Measurements from ENCODE around the gene DNAJC6. TPM values are rescaled to one million over a fixed set of nuclear protein-coding genes. Genes with fewer than 3 reads are reported as not detected.
"Not testable (repeated sequence)": the region's sequence is repeated elsewhere in the genome, so short reads cannot be mapped to it uniquely, and the experiment has no call there.

Gene DNAJC6
- total RNA-seq, 1 experiment from 2014 or later, result 11.1 TPM

DNA sequence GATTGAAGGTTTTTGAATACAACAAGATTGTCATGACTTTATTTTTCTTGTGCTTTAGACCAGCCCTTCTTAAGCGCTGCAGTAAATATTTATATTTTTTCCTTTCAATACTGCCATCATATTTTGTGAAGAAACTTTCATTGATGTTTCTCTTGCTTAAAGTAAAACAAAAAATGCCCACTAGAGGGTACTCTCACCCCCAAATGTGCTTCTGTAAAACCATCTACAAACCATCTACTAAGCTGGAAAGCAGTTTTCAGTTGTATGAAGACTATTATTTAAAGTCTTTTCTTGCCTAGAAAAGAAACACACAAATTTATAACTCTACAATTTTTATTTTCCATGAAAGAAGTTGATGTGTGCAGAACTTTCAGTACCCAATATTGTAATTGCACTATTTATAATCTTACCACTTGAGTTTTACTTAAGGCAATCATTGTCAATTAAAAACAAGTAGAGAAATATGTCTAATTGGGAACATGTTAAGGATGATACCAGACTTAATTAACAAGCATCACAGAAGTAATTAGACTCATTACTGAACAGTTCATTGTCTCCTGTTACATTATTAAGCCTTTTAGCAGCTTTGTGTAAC, 121.9 kb downstream of the DNAJC6 start:
- peak; percentile 14 for DNase-seq (ENCODE audit: low read depth)

DNA sequence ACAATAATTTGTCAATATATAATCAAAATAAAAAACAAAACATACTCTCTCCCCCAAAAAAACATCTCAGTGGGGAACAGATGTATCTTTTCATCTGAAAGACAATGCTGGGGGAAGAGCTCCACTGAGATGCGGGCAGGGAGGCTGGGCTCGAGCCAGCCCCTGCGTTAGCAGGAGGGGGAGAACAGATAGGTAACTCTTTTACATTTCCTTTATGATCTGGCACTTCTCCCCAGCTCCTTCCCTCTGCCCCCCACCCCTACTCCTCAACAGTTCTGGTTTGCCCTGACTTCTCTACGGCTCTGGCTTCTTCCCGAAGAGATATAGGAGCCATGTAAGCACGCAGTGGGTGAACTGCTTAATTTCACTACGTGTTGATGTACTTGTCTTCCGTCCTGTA, 123.6 kb downstream of the DNAJC6 start:
- DNase-seq (ENCODE audit: low read depth), result no peak

DNA sequence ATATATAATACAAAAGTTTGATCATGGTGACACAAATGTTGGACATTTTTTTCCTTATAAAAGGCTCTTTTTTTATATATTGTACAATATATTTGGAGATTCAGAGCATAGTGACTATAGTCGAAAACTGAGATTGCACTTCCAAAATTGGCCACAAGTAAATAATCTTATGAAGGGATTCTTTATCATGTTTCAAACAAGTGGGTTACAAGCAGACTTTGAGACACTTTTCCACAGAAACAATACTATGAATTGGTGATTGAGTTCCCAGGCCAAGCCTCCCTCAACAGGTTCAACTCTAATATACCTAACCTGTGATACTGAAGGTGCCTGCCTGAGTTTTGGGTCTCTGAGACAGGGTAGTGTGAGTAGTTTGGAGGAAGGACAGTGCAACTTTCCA, 124.9 kb downstream of the DNAJC6 start:
- DNase-seq (ENCODE audit: low read depth), result no peak

DNA sequence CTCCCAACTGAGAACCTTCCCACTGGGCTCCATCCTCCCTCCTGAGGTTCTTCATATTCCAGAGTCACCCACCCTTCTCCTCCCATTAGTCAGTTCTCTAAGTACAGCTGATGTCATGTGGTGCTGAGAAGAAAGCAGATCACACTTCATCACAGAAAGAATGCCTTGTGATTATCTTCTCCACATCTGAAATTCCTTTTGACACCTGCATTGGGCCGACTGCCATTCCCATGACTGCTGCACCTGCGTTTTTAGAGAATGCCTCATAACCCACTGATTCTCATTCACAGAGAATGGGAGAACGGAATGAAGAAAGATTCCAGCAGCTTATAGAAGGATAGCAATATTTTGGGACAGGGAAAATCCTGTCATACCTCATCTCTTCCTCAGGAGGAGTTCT, 125.4 kb downstream of the DNAJC6 start:
- DNase-seq (ENCODE audit: low read depth), result no peak

DNA sequence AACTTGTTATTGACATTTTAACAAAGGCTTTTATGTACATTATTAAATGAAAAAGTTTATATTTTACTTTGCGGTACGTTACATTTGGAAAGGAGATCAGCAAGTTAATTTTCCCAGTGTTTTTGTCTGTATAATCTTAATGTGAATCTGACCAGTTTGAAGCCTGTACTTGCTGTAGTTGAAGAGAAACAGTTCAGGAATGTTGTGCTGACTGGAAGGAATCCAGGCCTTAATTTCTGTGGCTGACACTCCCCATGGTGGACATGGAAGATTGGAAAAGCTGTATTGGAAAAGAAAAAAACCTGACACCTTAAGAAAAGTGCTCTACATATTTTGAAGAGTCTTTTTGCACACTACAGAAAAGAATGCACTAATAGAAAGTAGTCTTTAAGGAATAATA, 126.6 kb downstream of the DNAJC6 start:
- DNase-seq (ENCODE audit: low read depth), result no peak

DNA sequence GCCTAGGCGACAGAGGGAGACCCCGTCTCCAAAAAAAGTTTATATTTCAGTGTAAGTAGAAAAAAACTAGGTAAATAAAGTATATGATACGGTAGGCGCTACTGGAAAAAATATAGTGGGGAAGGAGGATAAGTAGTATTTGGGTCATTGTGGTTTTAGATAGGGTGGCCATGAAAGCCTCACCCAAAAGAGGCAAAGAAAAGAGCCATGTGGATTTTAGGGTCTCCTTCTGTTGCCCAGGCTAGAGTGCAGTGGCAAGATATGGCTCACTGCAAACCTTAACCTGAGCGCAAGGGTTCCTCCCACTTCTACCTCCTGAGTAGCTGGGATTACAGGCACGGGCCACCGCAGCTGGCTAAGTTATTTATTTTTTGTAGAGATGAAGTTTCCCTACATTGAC, 128.3 kb downstream of the DNAJC6 start:
- no peak for DNase-seq (ENCODE audit: low read depth)

DNA sequence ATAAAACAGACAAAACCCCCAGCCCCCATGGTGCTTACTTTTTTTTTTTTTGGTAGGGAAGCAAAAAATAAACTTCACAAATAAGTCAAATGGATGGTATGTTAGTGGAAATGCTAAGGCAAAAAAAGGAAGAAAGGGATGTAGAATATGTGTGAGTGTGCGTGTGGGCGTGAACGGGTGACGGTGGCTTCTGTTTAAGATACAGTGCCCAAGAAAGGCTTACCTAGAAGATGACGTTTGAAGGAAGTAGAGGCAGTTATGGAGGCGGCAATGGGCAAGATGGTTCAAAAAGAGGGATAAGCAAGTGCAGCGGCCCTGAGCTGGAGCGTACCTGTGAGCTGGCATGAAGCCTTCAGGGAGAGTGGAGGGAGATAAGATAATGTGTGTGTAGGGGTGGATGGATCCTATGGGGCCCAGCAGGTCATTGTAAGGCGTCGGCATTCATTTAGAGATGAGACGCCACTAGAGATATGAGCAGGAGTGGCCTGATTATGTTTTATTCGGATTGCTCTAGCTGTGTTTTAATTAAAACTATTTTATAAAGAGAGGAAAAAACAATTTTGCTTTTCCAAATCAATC, 131.1 kb downstream of the DNAJC6 start:
- DNase-seq (ENCODE audit: low read depth), result no peak

DNA sequence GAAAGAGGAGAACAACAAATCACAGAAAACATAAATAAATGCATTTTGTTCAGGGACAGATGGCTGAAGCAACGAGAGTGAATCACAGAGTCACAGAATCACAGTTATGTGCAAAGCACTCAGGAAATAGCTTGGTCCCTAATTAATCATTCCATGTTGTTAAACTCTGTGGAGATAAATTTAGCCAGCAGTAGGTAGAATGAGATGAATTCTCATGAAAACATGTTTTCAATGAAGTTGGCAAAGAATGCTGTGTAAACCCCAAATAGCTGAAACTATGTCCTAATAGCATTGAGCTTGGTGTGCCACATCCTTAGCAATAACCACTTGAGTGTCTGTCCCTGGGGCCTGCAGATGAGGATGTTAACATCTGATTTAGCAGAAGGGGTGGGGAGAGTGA, 131.6 kb downstream of the DNAJC6 start:
- no peak for DNase-seq (ENCODE audit: low read depth)

DNA sequence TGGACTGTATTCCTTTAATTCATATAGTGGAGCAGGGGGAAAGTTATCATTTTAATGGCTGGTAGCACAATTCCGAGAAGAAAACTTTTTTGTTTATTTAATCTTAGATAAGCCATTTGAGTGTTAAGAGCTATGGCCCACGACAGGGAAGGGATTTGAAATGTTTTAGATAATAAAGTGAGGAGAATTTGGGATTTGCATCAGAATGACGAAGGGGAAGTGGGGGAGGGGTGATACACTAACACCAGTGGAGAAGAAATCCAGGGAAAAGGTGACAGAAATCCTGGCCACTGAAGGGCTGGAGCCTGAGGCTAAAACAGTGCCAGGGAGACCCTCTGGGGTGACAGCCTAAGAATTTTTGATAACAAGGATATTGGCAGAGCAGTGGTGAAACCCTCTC, 132.1 kb downstream of the DNAJC6 start:
- no peak for DNase-seq (ENCODE audit: low read depth)

DNA sequence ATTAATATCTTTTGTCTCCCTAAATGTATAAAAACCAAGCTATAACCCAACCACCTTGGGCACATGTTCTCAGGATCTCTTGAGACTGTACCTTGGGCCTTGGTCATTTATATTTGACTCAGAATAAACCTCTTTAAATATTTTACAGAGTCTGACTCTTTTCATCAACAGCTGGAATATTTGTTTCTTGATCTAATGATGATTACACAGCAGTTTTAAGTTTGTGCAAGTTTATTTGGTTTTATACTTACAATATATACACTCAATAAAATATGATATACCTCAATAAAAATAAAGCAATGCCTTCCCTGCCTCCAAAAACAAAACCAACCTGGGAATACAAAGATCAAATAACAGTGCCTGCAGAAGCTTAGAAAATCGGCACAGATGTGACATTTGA, 133.1 kb downstream of the DNAJC6 start:
- DNase-seq (ENCODE audit: low read depth), result no peak

DNA sequence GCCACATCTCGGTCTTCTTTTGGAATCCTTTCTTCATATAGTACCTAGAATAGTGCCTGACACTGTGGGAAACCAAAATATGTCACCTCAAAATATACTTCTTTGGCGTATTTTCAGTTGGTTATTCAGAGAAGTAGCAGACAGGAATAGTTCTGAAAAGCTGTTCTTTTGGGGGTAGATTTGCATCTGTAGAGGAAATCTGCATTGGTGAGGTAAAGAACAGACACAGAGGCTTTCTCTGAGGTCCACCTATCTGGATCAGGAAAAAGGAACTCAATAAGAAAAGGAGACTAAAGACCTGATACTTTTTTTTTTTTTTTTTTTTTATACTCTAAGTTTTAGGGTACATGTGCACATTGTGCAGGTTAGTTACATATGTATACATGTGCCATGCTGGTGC, 134.3 kb downstream of the DNAJC6 start:
- DNase-seq (ENCODE audit: low read depth), result no peak

DNA sequence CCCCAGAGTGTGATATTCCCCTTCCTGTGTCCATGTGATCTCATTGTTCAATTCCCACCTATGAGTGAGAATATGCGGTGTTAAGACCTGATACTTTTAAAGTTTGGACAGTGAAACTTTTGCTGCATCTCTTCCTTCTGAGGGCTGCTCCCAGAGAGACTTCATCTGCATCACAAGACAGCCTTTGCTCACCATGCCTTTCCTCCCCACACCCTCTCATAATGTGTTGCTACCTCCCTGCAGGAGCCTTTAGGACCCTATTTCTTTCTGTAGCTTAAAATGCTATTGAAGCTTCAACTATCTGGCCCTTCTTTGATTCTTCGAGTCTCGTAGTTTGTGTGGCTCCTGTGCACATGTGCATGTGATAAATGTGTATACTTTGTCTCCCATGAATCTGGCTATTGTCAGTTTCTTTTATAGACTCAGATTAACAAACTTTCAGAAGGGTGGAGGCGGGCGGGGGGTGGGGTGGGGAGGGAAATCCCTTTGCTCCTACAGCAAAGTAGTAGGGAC, 134.8 kb downstream of the DNAJC6 start:
- no peak for DNase-seq (ENCODE audit: low read depth)

DNA sequence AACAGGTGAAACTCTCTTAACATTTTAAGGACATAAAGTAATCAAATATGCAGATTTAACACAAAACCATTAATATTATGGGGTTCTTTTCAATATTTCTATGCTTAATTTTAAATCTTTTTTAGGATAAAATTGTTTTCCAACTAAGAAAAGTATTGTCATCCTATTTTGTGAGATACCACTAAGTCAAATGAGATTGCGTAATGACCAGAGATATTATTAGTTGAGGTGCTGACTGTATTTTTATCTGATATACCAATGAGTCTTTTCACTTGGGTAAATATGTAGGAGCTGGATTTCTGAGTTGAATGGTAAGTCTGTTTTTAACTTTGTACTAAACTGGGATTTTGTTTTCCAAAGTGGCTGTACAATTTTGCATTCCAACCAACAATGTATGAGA, 136.5 kb downstream of the DNAJC6 start:
- DNase-seq (ENCODE audit: low read depth), result no peak

DNA sequence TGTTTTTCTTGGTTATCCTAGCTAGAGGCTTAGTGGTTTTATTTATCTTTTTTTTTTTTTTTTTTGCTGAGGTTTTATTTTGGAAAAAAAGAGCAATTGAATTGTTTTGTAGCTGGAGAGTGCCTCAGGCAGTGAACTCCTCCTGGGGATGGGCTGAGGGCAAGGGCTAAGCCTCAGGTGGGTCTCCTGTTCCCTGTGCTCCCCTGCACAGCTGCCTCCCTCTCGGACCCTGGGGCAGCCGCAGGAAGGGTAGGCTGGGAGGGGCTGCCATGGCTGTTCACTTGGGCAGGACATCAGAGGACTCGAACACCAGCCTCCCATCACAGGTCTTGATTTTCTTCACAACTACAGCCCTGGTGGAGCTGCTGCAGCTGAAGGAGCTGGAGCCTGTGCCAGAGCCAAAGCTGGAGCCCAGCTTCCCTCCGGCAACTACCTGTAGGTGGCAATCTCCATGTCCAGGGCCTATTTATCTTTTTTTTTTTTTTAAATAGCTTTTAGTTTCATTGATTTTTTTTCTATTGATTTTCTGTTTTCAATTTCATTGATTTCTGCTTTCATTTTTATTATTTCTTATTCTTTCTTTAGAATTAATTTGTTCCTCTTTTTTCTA, 140.0 kb downstream of the DNAJC6 start:
- DNase-seq (ENCODE audit: low read depth), result no peak

DNA sequence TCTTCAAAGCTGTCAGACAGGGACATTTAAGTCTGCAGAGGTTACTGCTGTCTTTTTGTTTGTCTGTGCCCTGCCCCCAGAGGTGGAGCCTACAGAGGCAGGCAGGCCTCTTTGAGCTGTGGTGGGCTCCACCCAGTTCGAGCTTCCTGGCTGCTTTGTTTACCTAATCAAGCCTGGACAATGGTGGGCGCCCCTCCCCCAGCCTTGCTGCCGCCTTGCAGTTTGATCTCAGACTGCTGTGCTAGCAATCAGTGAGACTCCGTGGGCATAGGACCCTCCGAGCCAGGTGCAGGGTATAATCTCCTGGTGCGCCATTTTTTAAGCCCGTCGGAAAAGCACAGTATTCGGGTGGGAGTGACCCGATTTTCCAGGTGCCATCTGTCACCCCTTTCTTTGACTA, 146.3 kb downstream of the DNAJC6 start:
- not testable (repeated sequence) for DNase-seq (ENCODE audit: low read depth)

DNA sequence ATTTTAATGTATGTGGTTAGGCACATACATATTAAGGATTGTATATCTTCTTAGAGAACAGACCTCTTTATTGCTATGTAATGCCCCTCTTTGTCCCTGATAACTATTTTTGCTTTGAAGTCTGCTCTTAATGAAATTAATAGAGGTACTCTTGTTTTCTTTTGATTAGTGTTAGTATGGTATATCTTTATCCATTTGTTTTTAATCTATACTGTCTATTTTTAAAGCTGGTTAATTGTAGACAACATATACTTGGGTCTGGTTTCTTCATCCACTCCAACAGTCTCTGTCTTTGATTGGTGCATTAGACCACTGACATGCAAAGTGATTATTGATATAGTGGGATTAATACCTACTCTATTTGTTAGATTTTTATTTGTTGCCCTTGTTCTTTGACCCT, 147.1 kb downstream of the DNAJC6 start:
- no peak for DNase-seq (ENCODE audit: low read depth)

DNA sequence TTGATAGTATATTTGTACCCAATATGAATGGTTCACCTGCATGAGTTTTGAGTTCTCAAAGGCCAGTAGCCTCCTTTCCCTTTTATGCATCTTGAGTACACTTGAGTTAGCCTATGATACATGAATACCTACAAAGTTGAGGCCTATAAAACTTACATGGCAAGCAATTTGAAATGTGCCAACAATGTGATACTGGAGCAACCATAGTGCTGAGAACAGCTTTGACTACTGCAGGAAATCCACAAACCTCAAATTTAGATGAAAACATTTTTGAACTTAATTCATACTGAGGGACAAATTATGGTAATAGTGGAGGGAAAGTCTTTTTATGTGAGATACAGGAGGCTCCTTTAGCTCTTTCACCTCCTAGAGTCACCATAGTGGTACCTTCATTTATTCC, 148.5 kb downstream of the DNAJC6 start:
- no peak for DNase-seq (ENCODE audit: low read depth)

DNA sequence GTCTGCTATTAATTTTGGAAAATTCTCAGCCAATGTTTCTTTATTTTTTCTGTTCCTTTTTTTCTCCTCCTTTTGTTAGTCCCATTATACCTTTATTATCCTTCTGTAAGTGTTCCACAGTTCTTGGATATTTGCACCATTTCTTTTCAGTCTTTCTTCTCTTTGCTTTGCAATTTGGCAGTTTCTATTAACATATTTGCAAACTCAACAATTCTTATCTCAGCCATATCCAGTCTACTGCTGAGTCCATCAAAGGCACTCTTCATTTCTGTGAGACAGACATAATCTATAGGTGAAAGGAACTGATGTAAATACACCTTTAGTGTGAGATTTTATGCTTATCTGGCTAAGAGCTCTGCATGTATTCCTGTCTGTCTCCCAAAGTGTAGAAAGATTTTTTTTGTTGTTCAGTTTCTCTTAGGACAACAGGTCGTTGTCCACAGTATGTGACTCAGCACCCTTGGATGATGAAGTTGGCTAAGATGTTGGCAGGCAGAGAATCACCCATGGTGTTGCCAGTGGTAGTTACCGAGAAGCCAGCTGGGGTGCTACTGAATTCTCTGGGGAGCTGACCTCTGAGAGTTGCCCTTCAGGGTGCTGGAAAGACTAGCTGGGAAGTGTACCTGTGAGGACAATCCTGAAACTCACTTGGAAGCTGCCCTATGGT, 149.5 kb downstream of the DNAJC6 start:
- no peak for DNase-seq (ENCODE audit: low read depth)

DNA sequence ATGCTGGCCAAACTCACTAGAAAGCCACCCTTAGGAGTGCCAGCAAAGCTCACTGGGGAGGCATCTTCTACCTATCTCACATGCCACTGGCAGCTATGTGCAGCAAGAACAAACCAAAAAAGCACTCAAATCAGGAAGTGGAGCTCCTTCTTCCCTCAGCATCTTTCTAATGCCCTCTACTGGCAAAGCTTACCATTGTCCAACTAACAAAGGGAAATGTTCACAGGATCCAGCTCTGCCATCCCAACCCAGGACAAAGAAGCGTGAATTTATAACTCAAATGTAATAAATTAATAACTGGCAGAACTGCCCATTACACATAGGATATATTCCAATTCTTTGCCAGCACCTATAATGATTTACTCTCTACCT, 150.0 kb downstream of the DNAJC6 start:
- peak; percentile 25 for DNase-seq (ENCODE audit: low read depth)

Data from Daoy (cell line).